H1 (cell line): ENCODE measurements around the gene ORMDL1. TPM values are rescaled to one million over a fixed set of nuclear protein-coding genes. Genes with fewer than 3 reads are reported as not detected.

Experiments
- CTCF ChIA-PET: fragments of 300-600 bp; sonication (Branson Sonifier 250); formaldehyde crosslinking; loops from one replicate; lab custom pipeline; 2021; ENCODE audit not compliant: partially characterized antibody; lab: Charles Lee
- POLR2A ChIA-PET: fragments of 300-600 bp; sonication (Branson Sonifier 250); formaldehyde crosslinking; loops from one replicate; lab custom pipeline; 2021; ENCODE audit warnings: inconsistent platforms; ENCODE audit not compliant: partially characterized antibody; lab: Charles Lee
- DNase-seq, 2 experiments: peaks; one replicate each; pipeline versions ENCODE4 v3.0.0 to v3.0.0-alpha.2; 2010 to 2022; ENCODE audit warnings: low spot score in 2 of 2, low read depth in 1 of 2, mixed read lengths in 1 of 2
- FAIRE-seq: peaks from 2 replicates; lab custom pipeline; 2011; peaks lifted over from hg19 to GRCh38; lab: Jason Lieb, UNC
- H2AFZ ChIP-seq: 2 replicates; pipeline ENCODE4 v1.8.1; 2012; ENCODE audit warnings: low read length, inconsistent platforms
- H2AK5ac ChIP-seq: 2 replicates; pipeline ENCODE4 v1.6.1; 2013; ENCODE audit warnings: low read depth, low read length
- H2BK120ac ChIP-seq: replicated peaks from 2 replicates; pipeline ENCODE3; 2013; ENCODE audit warnings: low read depth, low read length, inconsistent platforms
- H2BK12ac ChIP-seq: 2 replicates; pipeline ENCODE4 v1.6.1; 2013; ENCODE audit warnings: low read depth, low read length
- H2BK15ac ChIP-seq: 2 replicates; pipeline ENCODE4 v1.6.1; 2013; ENCODE audit warnings: low read length
- H2BK20ac ChIP-seq: 2 replicates; pipeline ENCODE4 v1.6.1; 2013; ENCODE audit warnings: low read length
- H2BK5ac ChIP-seq: 2 replicates; pipeline ENCODE4 v1.6.1; 2013; ENCODE audit warnings: low read depth, low read length
- H3K14ac ChIP-seq: 2 replicates; pipeline ENCODE4 v1.6.1; 2013; ENCODE audit warnings: inconsistent platforms; ENCODE audit not compliant: insufficient read length
- H3K18ac ChIP-seq: 2 replicates; pipeline ENCODE4 v1.6.1; 2013; ENCODE audit warnings: low read length; ENCODE audit errors: extremely low read depth
- H3K23ac ChIP-seq: 2 replicates; pipeline ENCODE4 v1.6.1; 2013; ENCODE audit warnings: inconsistent platforms; ENCODE audit not compliant: insufficient read length
- H3K23me2 ChIP-seq: 2 replicates; pipeline ENCODE4 v1.6.1; 2013; ENCODE audit warnings: low read depth, low read length
- H3K27ac ChIP-seq: 2 replicates; pipeline ENCODE4 v1.6.1; 2011; ENCODE audit warnings: low read depth, low read length, inconsistent platforms
- H3K27me3 ChIP-seq, 4 experiments: replicated peaks in 1 of 4; 1 replicate in 1 of 4; 2 replicates in 3 of 4; pipeline versions ENCODE4 v1.6.1 to v1.8.1; 2011 to 2013; ENCODE audit warnings: low read length in 3 of 4, mild to moderate bottlenecking in 3 of 4, inconsistent platforms in 2 of 4, mixed read lengths in 2 of 4, moderate library complexity in 1 of 4; ENCODE audit not compliant: control insufficient read depth in 3 of 4, insufficient read depth in 3 of 4; ENCODE audit errors: extremely low read depth in 1 of 4
- H3K36me3 ChIP-seq, 4 experiments: 2 replicates each; pipeline versions ENCODE4 v1.6.1 to v1.8.1; 2011 to 2013; ENCODE audit warnings: mild to moderate bottlenecking in 4 of 4, low read length in 3 of 4, moderate library complexity in 2 of 4, control low read depth in 1 of 4, inconsistent platforms in 1 of 4; ENCODE audit not compliant: insufficient read depth in 4 of 4, control insufficient read depth in 2 of 4
- H3K4ac ChIP-seq: replicated peaks from 2 replicates; pipeline ENCODE3; 2013; ENCODE audit warnings: low read length, low read depth, mixed read lengths, inconsistent platforms; ENCODE audit not compliant: insufficient read length
- H3K4me1 ChIP-seq, 4 experiments: replicated peaks in 1 of 4; 1 replicate in 1 of 4; 2 replicates in 3 of 4; pipeline versions ENCODE4 v1.6.1 to v1.8.1; 2011 to 2013; ENCODE audit warnings: low read length in 3 of 4, inconsistent platforms in 2 of 4, mixed read lengths in 1 of 4; ENCODE audit not compliant: insufficient read depth in 4 of 4, control insufficient read depth in 3 of 4
- H3K4me2 ChIP-seq, 2 experiments: 2 replicates each; pipeline versions ENCODE4 v1.6.1 to v1.8.1; 2011 to 2013; ENCODE audit warnings: low read depth in 2 of 2, low read length in 2 of 2, control low read depth in 1 of 2, inconsistent platforms in 1 of 2, mild to moderate bottlenecking in 1 of 2; ENCODE audit not compliant: insufficient read depth in 1 of 2
- H3K4me3 ChIP-seq, 4 experiments: fragments of 200-600, 300-600 bp in 1 of 4; sonication (generic), shearing (Covaris generic), sonication (Bioruptor Twin) in 1 of 4; 2 replicates each; pipeline versions ENCODE4 v1.5.1 to v1.8.1; 2011 to 2016; ENCODE audit warnings: low read length in 4 of 4, low read depth in 3 of 4, control low read depth in 2 of 4, inconsistent platforms in 2 of 4, mild to moderate bottlenecking in 2 of 4, mixed read lengths in 1 of 4, moderate library complexity in 1 of 4; ENCODE audit not compliant: insufficient read depth in 2 of 4; ENCODE audit errors: extremely low read depth in 1 of 4
- H3K56ac ChIP-seq: replicated peaks from 2 replicates; pipeline ENCODE3; 2013; ENCODE audit warnings: low read depth, mild to moderate bottlenecking, mixed read lengths, low read length, inconsistent platforms; ENCODE audit not compliant: insufficient read length
- H3K79me1 ChIP-seq: 2 replicates; pipeline ENCODE4 v1.6.1; 2013; ENCODE audit warnings: low read depth, low read length, control low read depth
- H3K79me2 ChIP-seq, 2 experiments: 2 replicates each; pipeline versions ENCODE4 v1.6.1 to v1.8.1; 2012 to 2013; ENCODE audit warnings: low read length in 2 of 2, mild to moderate bottlenecking in 2 of 2, inconsistent platforms in 1 of 2; ENCODE audit not compliant: insufficient read depth in 2 of 2, control insufficient read depth in 1 of 2
- H3K9ac ChIP-seq, 4 experiments: replicated peaks in 1 of 4; 1 replicate in 1 of 4; 2 replicates in 3 of 4; pipeline versions ENCODE4 v1.6.1 to v1.8.1; 2011 to 2013; ENCODE audit warnings: low read depth in 3 of 4, low read length in 3 of 4, control low read depth in 2 of 4, mild to moderate bottlenecking in 2 of 4, moderate library complexity in 2 of 4, inconsistent platforms in 1 of 4; ENCODE audit errors: extremely low read depth in 1 of 4
- H3K9me3 ChIP-seq, 2 experiments: 2 replicates each; pipeline versions ENCODE4 v1.6.1 to v1.8.1; 2012 to 2013; ENCODE audit warnings: mild to moderate bottlenecking in 2 of 2, moderate library complexity in 2 of 2, control low read depth in 1 of 2, inconsistent platforms in 1 of 2, low read depth in 1 of 2, low read length in 1 of 2, mixed read lengths in 1 of 2; ENCODE audit not compliant: insufficient read depth in 2 of 2
- H4K20me1 ChIP-seq, 2 experiments: replicated peaks in 1 of 2; 2 replicates each; pipeline versions ENCODE3 to v1.8.1; 2011 to 2013; ENCODE audit warnings: inconsistent platforms in 2 of 2, low read length in 2 of 2, mild to moderate bottlenecking in 1 of 2; ENCODE audit not compliant: insufficient read depth in 2 of 2, control insufficient read depth in 1 of 2
- H4K5ac ChIP-seq: 2 replicates; pipeline ENCODE4 v1.6.1; 2013; ENCODE audit warnings: low read length, low read depth, mixed read lengths, inconsistent platforms; ENCODE audit not compliant: insufficient read length
- H4K8ac ChIP-seq: 2 replicates; pipeline ENCODE4 v1.8.0; 2013; ENCODE audit warnings: mild to moderate bottlenecking, moderate library complexity, low read length, inconsistent platforms; ENCODE audit not compliant: insufficient read depth; ENCODE audit errors: extremely low read depth
- H4K91ac ChIP-seq: replicated peaks from 2 replicates; pipeline ENCODE3; 2013; ENCODE audit warnings: low read length, mixed read lengths, inconsistent platforms; ENCODE audit not compliant: insufficient read length
- BACH1 ChIP-seq: IDR thresholded peaks from 2 replicates; pipeline ENCODE4 v1.6.1; 2012; ENCODE audit warnings: low read length, improper control_type of control experiment
- CHD2 ChIP-seq: IDR thresholded peaks from 2 replicates; pipeline ENCODE4 v1.6.1; 2012; ENCODE audit warnings: low read length, improper control_type of control experiment
- KDM5A ChIP-seq: fragments of 200-600 bp; IDR thresholded peaks from 2 replicates; pipeline ENCODE4 v1.7.1; 2012; ENCODE audit warnings: mild to moderate bottlenecking, low read length, inconsistent platforms, mixed read lengths
- RXRA ChIP-seq: IDR thresholded peaks from 2 replicates; pipeline ENCODE4 v1.6.1; 2011; ENCODE audit warnings: low read depth, mild to moderate bottlenecking, low read length, moderate library complexity; ENCODE audit not compliant: insufficient read depth
- WGBS, 2 experiments: shearing (Covaris generic) in 1 of 2; methylation state at CpG; one replicate each; pipeline versions ENCODE4 v1.1.6 to v1.1.7; 2013 to 2015; ENCODE audit warnings: low lambda C conversion rate in 2 of 2, mixed read lengths in 2 of 2, inconsistent platforms in 1 of 2, low coverage in 1 of 2, missing lambda C conversion rate in 1 of 2; ENCODE audit not compliant: insufficient replicate concordance in 2 of 2, insufficient coverage in 1 of 2, insufficient read length in 1 of 2; ENCODE audit errors: extremely low coverage in 1 of 2, missing lambda C conversion rate in 1 of 2; 5-methylcytosine and 5-hydroxymethylcytosine counted together
- polyA plus RNA-seq, 7 experiments: library from polyadenylated mRNA; depleted of rRNA in 3 of 7; stranded (reverse) in 5 of 7; unstranded in 2 of 7; fragments of >200 nt in 5 of 7; fragments of 200-250 nt in 2 of 7; gene quantifications; 1 replicate in 5 of 7; 2 replicates in 1 of 7; 4 replicates in 1 of 7; pipeline versions ENCODE4 v1.2.1 to v1.2.3, GENCODE V29; 2011 to 2013; ENCODE audit warnings: missing spikeins in 2 of 7, mixed read lengths in 2 of 7
- total RNA-seq: library from RNA; stranded (reverse); fragmentation: NEBNext Ultra II Directional; extraction: Animal tissue kit (Norgen Biotek cat#: 25700); gene quantifications from 2 replicates; pipeline ENCODE4 v1.2.1, GENCODE V29; 2021
- TF ChIP-seq, protein P1 (sequence below): IDR thresholded peaks from 2 replicates; pipeline ENCODE4 v1.6.1; 2012; ENCODE audit warnings: inconsistent platforms
- TF ChIP-seq, protein P2 (sequence below): IDR thresholded peaks from 2 replicates; pipeline ENCODE4 v1.6.1; 2012; ENCODE audit warnings: inconsistent platforms

Gene ORMDL1
- total and polyA plus RNA-seq, 2 of the 8 experiments (the other 6 are each of a cell fraction or from before 2014, with no cell fraction given) = 34.9 to 58.1 TPM

DNA sequence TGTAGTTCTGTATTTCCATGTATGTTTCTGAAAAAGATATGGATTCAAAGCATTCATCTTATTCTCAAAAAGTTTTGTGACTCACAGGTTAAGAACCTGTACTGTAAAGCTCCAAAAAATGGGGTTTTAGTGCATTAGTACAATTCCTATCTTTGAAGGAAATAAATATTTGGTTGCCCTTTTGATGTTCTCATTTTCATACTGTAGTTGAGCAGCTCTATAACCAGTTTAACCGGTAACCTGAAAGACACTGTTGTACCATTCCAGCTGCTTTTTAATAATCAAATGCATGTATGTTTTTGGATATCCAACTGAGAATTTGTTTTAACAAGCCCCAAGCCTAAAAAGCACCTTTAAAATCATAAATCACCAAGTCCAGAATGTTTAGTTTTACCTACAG is 11.9 kb downstream of the ORMDL1 start:
- no peak overlapping the region for H2AFZ ChIP-seq
- FAIRE-seq (no peak), DNase-seq (no peak)
- no peak overlapping the region for H3K4me2 ChIP-seq
- H3K9ac ChIP-seq = no peak overlapping the region
- H3K4me3 ChIP-seq = no peak overlapping the region
- no peaks in the 10 kb centered on the region for H3K23me2 ChIP-seq
- no peak overlapping the region for H3K23ac ChIP-seq
- no peak overlapping the region for H2AK5ac ChIP-seq
- H4K8ac ChIP-seq = no peak overlapping the region
- POLR2A ChIA-PET = interaction anchor here (0.6 to 6.1 kb wide), 4 partner anchors 10 to 84 kb away, joined by 3 to 28 read pairs (median 6); partner anchors contain the start of genes ORMDL1, OSGEPL1 and PMS1
- no peaks in the 10 kb centered on the region for H3K27me3 ChIP-seq
- H3K79me2 ChIP-seq = no peaks in the 10 kb centered on the region
- TF ChIP-seq, protein P1, sequence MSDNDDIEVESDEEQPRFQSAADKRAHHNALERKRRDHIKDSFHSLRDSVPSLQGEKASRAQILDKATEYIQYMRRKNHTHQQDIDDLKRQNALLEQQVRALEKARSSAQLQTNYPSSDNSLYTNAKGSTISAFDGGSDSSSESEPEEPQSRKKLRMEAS = no peak
- TF ChIP-seq RXRA (no peak), BACH1 (no peak), CHD2 (no peak), KDM5A (no peak)
- TF ChIP-seq, protein P2, sequence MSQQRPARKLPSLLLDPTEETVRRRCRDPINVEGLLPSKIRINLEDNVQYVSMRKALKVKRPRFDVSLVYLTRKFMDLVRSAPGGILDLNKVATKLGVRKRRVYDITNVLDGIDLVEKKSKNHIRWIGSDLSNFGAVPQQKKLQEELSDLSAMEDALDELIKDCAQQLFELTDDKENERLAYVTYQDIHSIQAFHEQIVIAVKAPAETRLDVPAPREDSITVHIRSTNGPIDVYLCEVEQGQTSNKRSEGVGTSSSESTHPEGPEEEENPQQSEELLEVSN = no peak
- CTCF ChIA-PET = interaction anchor here (1.2 to 5.8 kb wide), 2 partner anchors 9 to 10 kb away, joined by 3 to 33 read pairs; partner anchors contain the start of gene OSGEPL1
- H4K91ac ChIP-seq = no peak overlapping the region
- no peak overlapping the region for H3K14ac ChIP-seq
- no peak overlapping the region for H3K56ac ChIP-seq
- no peak overlapping the region for H2BK120ac ChIP-seq
- WGBS, 2 experiments = 96% methylated on average over 1 of the region's 1 CpG; no CpG with 5 or more reads in 1 of the 2 experiments
- no peak overlapping the region for H3K4ac ChIP-seq
- no peaks in the 10 kb centered on the region for H3K9me3 ChIP-seq
- H2BK20ac ChIP-seq = no peak overlapping the region
- H4K5ac ChIP-seq = no peak overlapping the region
- H2BK15ac ChIP-seq = no peak overlapping the region
- H3K18ac ChIP-seq = no peak overlapping the region
- no peak overlapping the region for H2BK5ac ChIP-seq
- H4K20me1 ChIP-seq = peaks cover 0 to 3% of the 10 kb centered on the region in 2 experiments
- H2BK12ac ChIP-seq = no peak overlapping the region
- peaks cover 11 to 70% (median 35%) of the 10 kb centered on the region in 4 experiments for H3K36me3 ChIP-seq
- no peaks in the 10 kb centered on the region for H3K4me1 ChIP-seq
- no peak overlapping the region for H3K27ac ChIP-seq
- H3K79me1 ChIP-seq = no peaks in the 10 kb centered on the region
